ENCODE measurements around the gene SIK1.
"Not testable (repeated sequence)": the region's sequence is repeated elsewhere in the genome, so short reads cannot be mapped to it uniquely, and the experiment has no call there.

Gene SIK1

GRCh38 chr21:43426404-43427241, at the start of gene SIK1:
TSS of gene SIK1 (minus strand) at chr21:43427131. CDS start at chr21:43426178, 953 bp downstream.
- not testable (repeated sequence) for DNase-seq (ENCODE audit: low read depth)

- DNase-seq (ENCODE audit: low read depth), result not testable (repeated sequence)
Observed at GRCh38 chr21:43471597-43472242, 44.8 kb upstream of the SIK1 start.

GRCh38 chr21:43469719-43470458, 43.0 kb upstream of the SIK1 start:
- not testable (repeated sequence) for DNase-seq (ENCODE audit: low read depth)

- DNase-seq (ENCODE audit: low read depth), result no peak
Observed at GRCh38 chr21:43467785-43468184, 40.9 kb upstream of the SIK1 start.

- DNase-seq (ENCODE audit: low read depth), result not testable (repeated sequence)
Observed at GRCh38 chr21:43465159-43465558, 38.2 kb upstream of the SIK1 start.

GRCh38 chr21:43463498-43464261, 36.7 kb upstream of the SIK1 start:
- DNase-seq (ENCODE audit: low read depth), result not testable (repeated sequence)

GRCh38 chr21:43462932-43463331, 36.0 kb upstream of the SIK1 start:
- DNase-seq (ENCODE audit: low read depth), result not testable (repeated sequence)

GRCh38 chr21:43460475-43460874, 33.5 kb upstream of the SIK1 start:
- DNase-seq (ENCODE audit: low read depth), result not testable (repeated sequence)

GRCh38 chr21:43458995-43459394, 32.1 kb upstream of the SIK1 start:
- not testable (repeated sequence) for DNase-seq (ENCODE audit: low read depth)

GRCh38 chr21:43456616-43457314, 29.8 kb upstream of the SIK1 start:
- DNase-seq (ENCODE audit: low read depth), result not testable (repeated sequence)

GRCh38 chr21:43455717-43456116, 28.8 kb upstream of the SIK1 start:
- DNase-seq (ENCODE audit: low read depth), result not testable (repeated sequence)

GRCh38 chr21:43454176-43454575, 27.2 kb upstream of the SIK1 start:
- DNase-seq (ENCODE audit: low read depth), result not testable (repeated sequence)

- not testable (repeated sequence) for DNase-seq (ENCODE audit: low read depth)
Observed at GRCh38 chr21:43451850-43452249, 24.9 kb upstream of the SIK1 start.

- not testable (repeated sequence) for DNase-seq (ENCODE audit: low read depth)
Observed at GRCh38 chr21:43450287-43450686, 23.4 kb upstream of the SIK1 start.

- not testable (repeated sequence) for DNase-seq (ENCODE audit: low read depth)
Observed at GRCh38 chr21:43447353-43447977, 20.5 kb upstream of the SIK1 start.

GRCh38 chr21:43446277-43446932, 19.5 kb upstream of the SIK1 start:
- DNase-seq (ENCODE audit: low read depth), result not testable (repeated sequence)

- not testable (repeated sequence) for DNase-seq (ENCODE audit: low read depth)
Observed at GRCh38 chr21:43444524-43444923, 17.6 kb upstream of the SIK1 start.

GRCh38 chr21:43442571-43442970, 15.6 kb upstream of the SIK1 start:
- DNase-seq (ENCODE audit: low read depth), result not testable (repeated sequence)

GRCh38 chr21:43440835-43441727, 14.2 kb upstream of the SIK1 start:
- DNase-seq (ENCODE audit: low read depth), result not testable (repeated sequence)

Measured in fibroblast of the conjunctiva (primary cell).